Measurements from ENCODE around the gene NCOA3. TPM values are rescaled to one million over a fixed set of nuclear protein-coding genes. Genes with fewer than 3 reads are reported as not detected.

Gene NCOA3
- total and polyA plus RNA-seq, 10 of the 15 experiments (the other 5 are each of a cell fraction or from before 2014, with no cell fraction given) = 16.9 to 96.2 (median 73.6) TPM

DNA sequence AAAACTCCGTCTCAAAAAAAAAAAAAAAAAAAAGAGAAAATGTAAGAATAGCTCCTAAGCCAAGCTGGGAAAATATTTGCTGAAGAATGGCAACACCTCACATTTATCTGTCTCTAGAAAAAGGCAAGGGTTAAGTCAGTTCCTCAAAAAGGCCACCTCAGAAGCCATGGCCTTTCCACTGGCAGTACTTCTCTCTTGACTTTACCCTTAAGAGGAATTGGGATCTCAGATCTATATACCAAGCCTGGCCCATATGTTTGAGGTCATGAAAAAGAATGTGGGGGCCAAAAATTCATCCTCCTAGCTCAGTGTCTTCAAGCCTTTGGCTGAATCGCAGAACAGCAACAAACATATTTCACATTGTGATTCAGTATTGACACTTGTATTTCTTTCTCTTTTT, 10.9 kb upstream of the NCOA3 start:
- Histone ChIP-seq H3K9me3 (replicated peaks; ENCODE audit: control insufficient read depth, insufficient read depth, low read length) (no peaks in the 10 kb centered on the region), H3K4me1 (ENCODE audit: control insufficient read depth, insufficient read depth, low read length) (peaks cover 69% of the 10 kb centered on the region), H3K4me3 (no peak overlapping the region), H3K27ac (ENCODE audit: control insufficient read depth, insufficient read depth) (peak overlapping the region; percentile 98), H2AFZ (ENCODE audit: control insufficient read depth, low read depth, low read length) (peak overlapping the region; percentile 9), H3K27me3 (replicated peaks in 1 of 2; ENCODE audit: control insufficient read depth in 2 of 2, insufficient read depth in 2 of 2, low read length in 1 of 2) (no peaks in the 10 kb centered on the region), H3K4me2 (ENCODE audit: control insufficient read depth, insufficient read depth) (peak overlapping the region; percentile 50), H3K9ac (ENCODE audit: control insufficient read depth, insufficient read depth, low read length) (0 out of 2 replicates have a peak overlapping the region, but pooled peaks have one; percentile 2), H3K79me2 (ENCODE audit: control insufficient read depth, insufficient read depth, low read length) (no peaks in the 10 kb centered on the region; the same call in 1 of the 2 replicates), H3K36me3 (ENCODE audit: control insufficient read depth in 2 of 2, insufficient read depth in 2 of 2, low read length in 1 of 2) (no peaks in the 10 kb centered on the region), H4K20me1 (ENCODE audit: control insufficient read depth, insufficient read depth) (no peaks in the 10 kb centered on the region)
- ChIA-PET SMC1A (ENCODE audit: uncharacterized antibody, unreplicated experiment) (interaction anchor here (0.6 to 10.0 kb wide), 13 partner anchors 12 to 935 kb away, joined by 3 to 134 read pairs (median 4); partner anchors contain the start of gene NCOA3), CTCF (interaction anchor here (1.5 kb wide), 1 partner anchor 13 kb away, joined by 4 read pairs; no protein-coding TSS in a partner anchor), POLR2A (interaction anchor here (0.6 to 9.1 kb wide), 8 partner anchors 9 to 139 kb away, joined by 3 to 116 read pairs (median 5); partner anchors contain the start of gene NCOA3), RAD21 (ENCODE audit: unreplicated experiment) (interaction anchor here (0.6 to 5.0 kb wide), 8 partner anchors 12 to 84 kb away, joined by 3 to 58 read pairs (median 4); partner anchors contain the start of gene NCOA3)
- FAIRE-seq = no peak
- DNase-seq (ENCODE audit: low read depth, low spot score) = no peak
- ATAC-seq = no peak
- in situ Hi-C loops (cut with MboI) (no loop called here), intact Hi-C loops (cut with micrococcal nuclease; ENCODE audit: unreplicated experiment) (no loop called here)
- WGBS (ENCODE audit: insufficient coverage, insufficient replicate concordance, low lambda C conversion rate, missing lambda C conversion rate) = 37% methylated on average over 1 of the region's 2 CpGs
- BruUV-seq (replicated peaks) = no TSS peak
- TF ChIP-seq BHLHE40 (IDR thresholded peaks at IDR 0.05; ENCODE audit: borderline replicate concordance in 1 of 2, low read depth in 2 of 2, low read length in 1 of 2) (no peak), POLR2A (IDR thresholded peaks at IDR 0.05; ENCODE audit: low read depth, low read length) (no peak), TARDBP (IDR thresholded peaks at IDR 0.05; ENCODE audit: borderline replicate concordance) (no peak), POLR2AphosphoS5 (IDR thresholded peaks at IDR 0.05; ENCODE audit: low read length) (no peak), SREBF2 (IDR thresholded peaks at IDR 0.05; ENCODE audit: low read length) (no peak), RAD51 (IDR thresholded peaks at IDR 0.05) (no peak), RUNX3 (IDR thresholded peaks at IDR 0.05; ENCODE audit: low read length) (0 out of 2 replicates have a peak, but pooled peaks have one; percentile 5), CHD1 (IDR thresholded peaks at IDR 0.05; ENCODE audit: low read depth, low read length) (no peak), TCF7 (IDR thresholded peaks at IDR 0.05; ENCODE audit: borderline replicate concordance) (no peak), CBX3 (IDR thresholded peaks at IDR 0.05; ENCODE audit: borderline replicate concordance, low read depth) (no peak), EGR1 (IDR thresholded peaks at IDR 0.05; ENCODE audit: borderline replicate concordance in 1 of 2, low read depth in 2 of 2, low read length in 2 of 2) (no peak), PAX5 (IDR thresholded peaks at IDR 0.05; ENCODE audit: borderline replicate concordance, low read depth, low read length) (no peak), ZNF622 (IDR thresholded peaks at IDR 0.05) (no peak), IKZF2 (IDR thresholded peaks at IDR 0.05) (peak in 1 of 2 experiments; percentile 34; a peak in 1 of 4 replicates), STAT1 (conservative IDR thresholded peaks at IDR 0.05) (no peak), NR2F1 (conservative IDR thresholded peaks at IDR 0.05) (peak; percentile 35; the same call in 1 of the 2 replicates), MEF2A (IDR thresholded peaks at IDR 0.05; ENCODE audit: insufficient read depth, low read depth, low read length) (no peak), CHD4 (IDR thresholded peaks at IDR 0.05) (no peak), NBN (IDR thresholded peaks at IDR 0.05) (no peak)
- TF ChIP-seq, protein P1, sequence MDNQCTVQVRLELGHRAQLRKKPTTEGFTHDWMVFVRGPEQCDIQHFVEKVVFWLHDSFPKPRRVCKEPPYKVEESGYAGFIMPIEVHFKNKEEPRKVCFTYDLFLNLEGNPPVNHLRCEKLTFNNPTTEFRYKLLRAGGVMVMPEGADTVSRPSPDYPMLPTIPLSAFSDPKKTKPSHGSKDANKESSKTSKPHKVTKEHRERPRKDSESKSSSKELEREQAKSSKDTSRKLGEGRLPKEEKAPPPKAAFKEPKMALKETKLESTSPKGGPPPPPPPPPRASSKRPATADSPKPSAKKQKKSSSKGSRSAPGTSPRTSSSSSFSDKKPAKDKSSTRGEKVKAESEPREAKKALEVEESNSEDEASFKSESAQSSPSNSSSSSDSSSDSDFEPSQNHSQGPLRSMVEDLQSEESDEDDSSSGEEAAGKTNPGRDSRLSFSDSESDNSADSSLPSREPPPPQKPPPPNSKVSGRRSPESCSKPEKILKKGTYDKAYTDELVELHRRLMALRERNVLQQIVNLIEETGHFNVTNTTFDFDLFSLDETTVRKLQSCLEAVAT (IDR thresholded peaks at IDR 0.05) = no peak
- TF ChIP-seq, protein P2, sequence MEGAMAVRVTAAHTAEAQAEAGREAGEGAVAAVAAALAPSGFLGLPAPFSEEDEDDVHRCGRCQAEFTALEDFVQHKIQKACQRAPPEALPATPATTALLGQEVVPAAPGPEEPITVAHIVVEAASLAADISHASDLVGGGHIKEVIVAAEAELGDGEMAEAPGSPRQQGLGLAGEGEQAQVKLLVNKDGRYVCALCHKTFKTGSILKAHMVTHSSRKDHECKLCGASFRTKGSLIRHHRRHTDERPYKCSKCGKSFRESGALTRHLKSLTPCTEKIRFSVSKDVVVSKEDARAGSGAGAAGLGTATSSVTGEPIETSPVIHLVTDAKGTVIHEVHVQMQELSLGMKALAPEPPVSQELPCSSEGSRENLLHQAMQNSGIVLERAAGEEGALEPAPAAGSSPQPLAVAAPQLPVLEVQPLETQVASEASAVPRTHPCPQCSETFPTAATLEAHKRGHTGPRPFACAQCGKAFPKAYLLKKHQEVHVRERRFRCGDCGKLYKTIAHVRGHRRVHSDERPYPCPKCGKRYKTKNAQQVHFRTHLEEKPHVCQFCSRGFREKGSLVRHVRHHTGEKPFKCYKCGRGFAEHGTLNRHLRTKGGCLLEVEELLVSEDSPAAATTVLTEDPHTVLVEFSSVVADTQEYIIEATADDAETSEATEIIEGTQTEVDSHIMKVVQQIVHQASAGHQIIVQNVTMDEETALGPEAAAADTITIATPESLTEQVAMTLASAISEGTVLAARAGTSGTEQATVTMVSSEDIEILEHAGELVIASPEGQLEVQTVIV (IDR thresholded peaks at IDR 0.05; ENCODE audit: borderline replicate concordance, partially characterized antibody) = no peak
- TF ChIP-seq, protein P3, sequence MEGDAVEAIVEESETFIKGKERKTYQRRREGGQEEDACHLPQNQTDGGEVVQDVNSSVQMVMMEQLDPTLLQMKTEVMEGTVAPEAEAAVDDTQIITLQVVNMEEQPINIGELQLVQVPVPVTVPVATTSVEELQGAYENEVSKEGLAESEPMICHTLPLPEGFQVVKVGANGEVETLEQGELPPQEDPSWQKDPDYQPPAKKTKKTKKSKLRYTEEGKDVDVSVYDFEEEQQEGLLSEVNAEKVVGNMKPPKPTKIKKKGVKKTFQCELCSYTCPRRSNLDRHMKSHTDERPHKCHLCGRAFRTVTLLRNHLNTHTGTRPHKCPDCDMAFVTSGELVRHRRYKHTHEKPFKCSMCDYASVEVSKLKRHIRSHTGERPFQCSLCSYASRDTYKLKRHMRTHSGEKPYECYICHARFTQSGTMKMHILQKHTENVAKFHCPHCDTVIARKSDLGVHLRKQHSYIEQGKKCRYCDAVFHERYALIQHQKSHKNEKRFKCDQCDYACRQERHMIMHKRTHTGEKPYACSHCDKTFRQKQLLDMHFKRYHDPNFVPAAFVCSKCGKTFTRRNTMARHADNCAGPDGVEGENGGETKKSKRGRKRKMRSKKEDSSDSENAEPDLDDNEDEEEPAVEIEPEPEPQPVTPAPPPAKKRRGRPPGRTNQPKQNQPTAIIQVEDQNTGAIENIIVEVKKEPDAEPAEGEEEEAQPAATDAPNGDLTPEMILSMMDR (IDR thresholded peaks at IDR 0.05 in 2 of 3, conservative IDR thresholded peaks at IDR 0.05 in 1 of 3; ENCODE audit: control insufficient read depth in 2 of 3, extremely low read depth in 1 of 3, insufficient read depth in 1 of 3, low read depth in 3 of 3, low read length in 3 of 3) = no peak

All from GM12878 (cell line).